Tibial nerve (tissue), 4 donors: ENCODE results near the gene PIK3C2B.

Source experiments
- EP300 ChIP-seq, 2 donors: sonication (generic); formaldehyde crosslinking; IDR thresholded peaks; one replicate each; pipeline ENCODE4 v1.6.1; 2017; ENCODE audit warnings: antibody characterized with exemption in 2 of 2, mild to moderate bottlenecking in 1 of 2
- TF ChIP-seq, protein P1 (sequence below), 5 experiments: fragments of 200-600 bp in 3 of 5; fragments of 450-650 bp in 2 of 5; sonication (generic) in 3 of 5; IDR thresholded peaks; one replicate each; pipeline ENCODE4 v1.5.1; 2016 to 2019; ENCODE audit warnings: antibody characterized with exemption in 5 of 5, mild to moderate bottlenecking in 3 of 5, moderate library complexity in 2 of 5

GRCh38 chr1:204445860-204446412 is 48.7 kb downstream of the PIK3C2B start:
- no peak for TF ChIP-seq EP300 (IDR thresholded peaks at IDR 0.05)
- TF ChIP-seq, protein P1, sequence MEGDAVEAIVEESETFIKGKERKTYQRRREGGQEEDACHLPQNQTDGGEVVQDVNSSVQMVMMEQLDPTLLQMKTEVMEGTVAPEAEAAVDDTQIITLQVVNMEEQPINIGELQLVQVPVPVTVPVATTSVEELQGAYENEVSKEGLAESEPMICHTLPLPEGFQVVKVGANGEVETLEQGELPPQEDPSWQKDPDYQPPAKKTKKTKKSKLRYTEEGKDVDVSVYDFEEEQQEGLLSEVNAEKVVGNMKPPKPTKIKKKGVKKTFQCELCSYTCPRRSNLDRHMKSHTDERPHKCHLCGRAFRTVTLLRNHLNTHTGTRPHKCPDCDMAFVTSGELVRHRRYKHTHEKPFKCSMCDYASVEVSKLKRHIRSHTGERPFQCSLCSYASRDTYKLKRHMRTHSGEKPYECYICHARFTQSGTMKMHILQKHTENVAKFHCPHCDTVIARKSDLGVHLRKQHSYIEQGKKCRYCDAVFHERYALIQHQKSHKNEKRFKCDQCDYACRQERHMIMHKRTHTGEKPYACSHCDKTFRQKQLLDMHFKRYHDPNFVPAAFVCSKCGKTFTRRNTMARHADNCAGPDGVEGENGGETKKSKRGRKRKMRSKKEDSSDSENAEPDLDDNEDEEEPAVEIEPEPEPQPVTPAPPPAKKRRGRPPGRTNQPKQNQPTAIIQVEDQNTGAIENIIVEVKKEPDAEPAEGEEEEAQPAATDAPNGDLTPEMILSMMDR (IDR thresholded peaks at IDR 0.05), result no peak
